HS-27A (cell line): Measurements from ENCODE around the gene FBXW4.
"Not testable (repeated sequence)": the region's sequence is repeated elsewhere in the genome, so short reads cannot be mapped to it uniquely, and the experiment has no call there.

Experiments
- DNase-seq: peaks from one replicate; pipeline ENCODE4 v3.0.0-alpha.2; 2012; ENCODE audit warnings: low read depth, missing footprints

FBXW4 gene

DNA sequence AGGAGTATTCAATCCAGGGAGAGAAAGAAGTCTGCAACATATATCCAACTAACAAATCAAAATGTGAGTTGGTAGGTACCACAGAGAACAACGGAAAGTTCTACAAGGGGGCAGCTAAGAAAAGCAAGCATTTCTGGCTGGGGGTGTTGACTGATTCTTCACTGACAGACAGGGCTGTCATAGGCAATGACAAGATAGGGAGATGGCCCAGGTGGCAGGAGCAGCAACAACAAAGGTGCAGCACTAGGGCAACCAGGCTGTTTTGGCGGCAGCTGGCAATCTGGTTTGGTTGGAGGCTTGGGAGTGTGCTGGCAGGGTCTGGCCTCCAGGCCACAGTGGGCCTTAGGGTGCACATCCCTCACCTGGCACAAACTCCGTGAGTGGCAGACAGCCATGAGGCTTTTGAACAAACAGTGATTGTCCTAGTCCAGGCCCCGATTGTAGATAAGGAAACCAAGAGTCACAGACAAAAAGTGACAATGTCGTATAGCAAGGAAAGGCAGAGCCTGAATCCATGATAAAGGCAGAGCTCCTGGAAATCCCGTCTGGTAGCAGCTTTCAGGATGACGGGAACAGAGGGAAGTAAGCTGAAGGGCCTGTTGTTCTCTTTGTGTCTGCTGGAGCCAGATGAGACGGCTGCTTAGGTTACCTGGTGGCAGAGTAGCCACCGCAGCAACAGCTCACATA is 78.4 kb downstream of the FBXW4 start:
- no peak for DNase-seq

DNA sequence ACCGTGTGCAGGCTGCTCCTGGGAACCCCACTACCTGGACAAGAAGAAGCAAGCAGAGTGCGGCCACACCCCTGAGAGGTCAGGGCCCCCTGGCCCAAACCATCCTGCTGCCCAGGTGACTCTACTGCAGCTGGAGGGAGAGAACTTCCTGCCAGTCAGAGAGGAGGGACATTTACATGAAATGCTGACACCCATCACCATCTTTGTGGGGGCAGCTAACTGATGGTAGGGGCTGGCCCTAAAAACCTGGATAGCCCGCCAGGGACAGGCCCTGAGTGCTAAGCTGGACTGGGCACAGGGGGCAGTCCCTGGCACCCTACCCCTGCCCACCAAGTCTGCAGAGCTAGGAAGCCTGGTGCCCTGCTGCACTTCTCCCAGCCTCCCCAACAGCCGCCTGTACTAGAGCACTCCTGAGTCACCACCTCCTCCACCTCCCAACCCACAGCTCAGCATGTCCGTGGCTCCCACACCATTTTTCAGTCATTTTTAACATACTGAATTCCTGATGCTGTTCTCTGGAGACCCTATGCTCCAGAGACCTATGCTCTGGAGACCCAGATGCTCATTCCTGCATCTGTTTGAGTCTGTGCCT is 79.3 kb downstream of the FBXW4 start:
- no peak for DNase-seq

DNA sequence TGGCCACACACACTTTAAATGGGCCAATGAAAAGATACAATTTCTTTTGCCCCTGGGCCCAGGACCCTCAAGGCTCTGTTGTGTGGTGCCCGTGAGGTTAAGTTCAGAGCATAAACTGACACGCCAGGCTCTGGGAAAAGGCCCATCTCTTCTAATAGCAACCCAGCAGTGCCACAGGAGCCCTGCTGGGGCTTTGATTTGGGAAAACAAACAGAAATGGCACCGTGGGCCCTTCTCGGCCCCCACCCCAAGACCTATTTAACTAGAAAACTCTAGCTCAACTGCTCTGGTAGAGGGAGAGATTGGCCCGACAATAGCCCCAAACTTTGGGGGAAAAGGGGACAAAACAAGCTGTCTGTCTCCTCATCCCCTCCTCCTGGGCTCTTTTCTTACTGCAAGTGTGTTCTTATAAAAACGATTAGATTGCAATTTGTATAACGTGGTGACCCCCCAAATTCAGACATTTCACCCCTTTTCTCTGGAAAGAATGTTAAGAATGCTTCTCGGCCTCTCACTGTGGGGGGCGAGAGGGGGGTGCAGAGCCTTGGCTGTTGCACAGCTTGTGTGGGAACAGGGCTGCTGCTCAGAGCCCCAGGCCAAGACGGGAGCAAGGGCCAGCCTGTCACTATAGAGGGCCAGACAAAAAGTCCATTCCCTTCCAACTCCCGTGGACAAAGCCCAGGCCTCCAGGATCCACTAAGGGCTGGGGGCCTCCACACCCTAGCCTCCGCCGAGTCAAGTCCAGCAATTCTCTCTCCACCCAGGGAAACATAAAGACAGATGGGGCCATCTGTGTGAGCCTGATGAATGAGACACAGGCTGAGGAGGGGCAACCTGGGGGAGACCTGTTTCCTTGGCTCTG is 80.1 kb downstream of the FBXW4 start:
- no peak for DNase-seq

DNA sequence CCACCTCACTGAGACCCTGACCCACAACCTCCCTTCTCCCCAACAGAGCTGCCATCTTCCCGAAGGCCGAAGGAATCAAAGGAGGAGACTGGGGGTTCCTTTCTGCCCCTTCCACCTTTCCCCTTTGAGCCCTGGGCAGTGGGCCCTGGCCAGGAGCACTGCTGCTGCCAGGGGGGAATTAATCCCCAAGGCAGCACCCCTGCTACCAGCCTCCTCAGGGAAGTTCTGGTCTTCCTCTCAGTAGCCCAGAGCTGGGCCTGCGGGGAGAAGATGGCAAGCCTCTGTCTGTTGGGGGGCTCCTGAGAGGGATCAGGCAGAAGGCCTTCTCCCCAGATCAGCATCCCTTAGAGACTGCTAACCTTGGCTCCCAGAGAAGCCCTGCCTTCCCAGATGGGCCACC is 81.3 kb downstream of the FBXW4 start:
- no peak for DNase-seq

DNA sequence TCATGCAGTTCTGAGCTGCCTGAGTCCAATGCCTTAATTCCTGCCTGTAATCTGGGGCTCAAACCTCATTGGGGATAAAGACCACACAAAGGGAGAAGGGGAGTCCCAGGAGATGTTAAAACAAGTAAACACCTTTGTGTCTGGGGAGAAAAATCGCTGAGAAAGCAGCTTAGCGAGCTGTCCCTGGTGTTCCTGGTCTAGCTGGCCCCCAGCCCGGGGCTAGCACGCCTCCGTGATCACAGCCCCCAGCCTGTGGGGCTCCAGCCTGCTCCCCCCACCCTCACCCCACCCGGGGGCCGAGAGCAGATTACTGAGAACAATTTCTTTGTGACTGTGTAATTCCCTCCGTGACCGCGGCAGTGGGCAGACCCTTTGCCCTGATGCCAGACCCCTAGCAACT is 82.1 kb downstream of the FBXW4 start:
- no peak for DNase-seq

DNA sequence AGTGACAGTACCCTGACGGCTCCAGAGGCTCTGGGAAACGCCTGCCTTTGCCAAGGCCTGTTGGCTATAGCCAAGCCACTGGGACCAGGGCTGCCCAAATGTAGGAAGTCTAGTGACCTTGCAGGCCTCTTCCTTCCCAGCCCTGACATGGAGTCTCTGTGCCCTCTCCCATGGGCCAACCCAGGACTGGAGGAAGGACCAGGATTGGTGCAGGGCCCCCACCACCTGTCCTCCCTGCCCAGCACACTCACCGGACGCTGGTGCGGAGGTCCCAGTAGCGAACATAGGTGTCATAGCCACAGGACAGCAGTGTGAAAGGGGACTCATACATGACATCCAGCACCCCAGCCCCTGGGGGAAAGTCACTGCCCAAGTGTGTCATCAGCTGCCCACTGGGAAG is 82.9 kb downstream of the FBXW4 start:
- no peak for DNase-seq

DNA sequence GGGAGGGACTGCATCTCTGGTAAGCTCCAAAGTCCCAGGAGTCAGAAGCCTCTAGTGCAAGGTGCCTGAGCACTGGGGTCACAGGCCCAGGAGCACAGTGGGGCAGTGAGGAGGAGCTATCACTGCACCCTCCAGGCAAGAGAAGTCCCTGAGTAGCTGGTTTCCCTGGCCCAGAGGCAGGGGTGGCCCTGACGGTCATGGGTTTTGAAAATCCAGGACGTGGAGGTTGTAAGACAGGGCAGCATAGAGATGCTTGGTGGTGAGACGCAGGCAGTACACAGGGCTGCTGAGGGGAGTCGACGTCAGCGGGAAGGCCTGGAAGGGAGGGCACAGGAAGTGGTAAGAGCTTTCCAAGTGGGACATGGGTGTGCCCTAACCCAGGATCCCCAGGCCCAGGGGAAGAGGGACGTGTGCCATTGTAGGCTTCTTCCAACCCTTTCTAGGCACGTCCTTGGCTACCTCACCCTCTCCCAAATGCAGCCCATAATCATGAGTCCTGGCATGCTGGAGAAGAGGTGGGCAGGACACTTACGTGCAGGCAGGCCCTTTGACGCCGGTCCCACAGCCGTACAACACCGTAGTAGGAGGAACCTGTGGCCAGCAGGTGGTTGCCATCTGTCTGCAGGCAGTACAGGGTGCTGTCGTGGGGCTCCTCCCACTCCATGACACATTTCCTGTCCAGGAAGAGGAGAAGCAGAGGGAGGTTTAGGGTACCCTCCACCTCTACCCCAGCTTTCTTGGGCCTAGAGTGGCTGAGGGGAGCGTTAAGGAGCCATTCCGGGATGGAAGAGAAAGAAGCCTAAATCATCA is 83.7 kb downstream of the FBXW4 start:
- no peak for DNase-seq

DNA sequence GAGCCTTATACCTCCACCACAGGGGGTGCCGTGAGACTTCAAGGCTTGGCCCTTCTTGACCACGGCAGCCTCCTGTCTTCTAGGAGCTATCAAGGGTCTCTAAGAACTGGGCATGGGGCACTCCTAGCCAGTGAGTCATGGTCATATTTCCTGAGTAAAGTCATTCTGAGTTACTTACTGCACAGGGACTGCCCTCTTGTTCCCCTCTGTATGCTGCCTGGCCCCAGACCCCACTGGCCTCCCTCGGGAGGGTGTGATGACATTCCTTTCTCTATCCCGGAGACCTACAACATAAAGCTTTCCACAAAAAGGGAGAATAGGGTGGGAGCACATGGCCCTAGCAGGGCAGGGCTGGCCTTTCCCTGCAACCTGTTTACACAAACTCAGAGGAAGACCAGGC is 85.5 kb downstream of the FBXW4 start:
- no peak for DNase-seq

DNA sequence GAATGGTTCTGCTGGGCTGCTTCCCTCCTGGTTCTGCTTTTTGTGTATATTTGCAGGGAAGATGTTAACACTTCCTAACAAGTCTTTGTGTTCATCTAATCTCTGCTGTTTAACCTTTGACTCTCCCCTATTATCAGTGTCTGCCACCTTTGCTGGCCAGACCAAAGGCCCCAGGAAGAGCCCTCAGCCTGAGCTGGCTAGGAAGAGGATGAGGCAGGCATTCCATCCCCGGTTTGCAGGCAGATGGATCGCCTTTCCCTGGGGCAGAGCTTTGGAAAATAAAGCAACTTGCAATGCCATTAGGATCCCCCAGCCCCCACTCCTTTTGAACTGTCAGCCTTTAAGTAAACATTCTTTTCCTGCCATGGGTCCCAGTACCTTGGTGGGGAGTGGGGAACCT is 87.8 kb downstream of the FBXW4 start:
- no peak for DNase-seq

DNA sequence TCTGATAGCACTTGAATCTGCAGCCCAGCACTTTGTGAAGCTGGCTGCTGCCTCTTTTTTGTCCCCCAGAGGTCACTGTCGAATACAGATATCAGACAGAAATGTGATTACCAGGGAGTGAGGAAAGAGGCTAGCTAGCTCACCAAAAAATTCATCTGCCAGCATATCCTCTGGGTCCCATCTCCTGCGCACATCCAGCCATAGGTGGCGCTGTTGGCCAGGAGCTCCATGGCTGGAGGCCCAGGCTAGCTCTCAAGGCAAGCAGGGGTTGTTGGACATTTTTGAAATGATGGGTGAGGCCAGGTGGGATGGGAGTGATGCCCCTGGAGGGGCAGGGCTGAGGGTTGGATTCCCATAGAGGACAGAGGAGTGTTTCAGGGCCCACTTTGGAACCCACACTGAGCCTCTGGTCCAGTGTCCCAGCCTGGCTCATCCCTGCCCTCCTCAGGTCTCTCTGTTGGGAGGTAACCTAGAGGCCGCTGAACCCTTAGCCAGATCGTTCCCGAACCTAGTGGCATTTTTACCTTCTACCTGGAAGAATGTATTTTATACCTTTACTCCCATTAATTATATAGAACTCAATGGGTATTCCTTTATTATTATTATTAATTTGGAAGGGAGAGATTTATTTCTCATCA is 92.1 kb downstream of the FBXW4 start:
- DNase-seq = no peak

DNA sequence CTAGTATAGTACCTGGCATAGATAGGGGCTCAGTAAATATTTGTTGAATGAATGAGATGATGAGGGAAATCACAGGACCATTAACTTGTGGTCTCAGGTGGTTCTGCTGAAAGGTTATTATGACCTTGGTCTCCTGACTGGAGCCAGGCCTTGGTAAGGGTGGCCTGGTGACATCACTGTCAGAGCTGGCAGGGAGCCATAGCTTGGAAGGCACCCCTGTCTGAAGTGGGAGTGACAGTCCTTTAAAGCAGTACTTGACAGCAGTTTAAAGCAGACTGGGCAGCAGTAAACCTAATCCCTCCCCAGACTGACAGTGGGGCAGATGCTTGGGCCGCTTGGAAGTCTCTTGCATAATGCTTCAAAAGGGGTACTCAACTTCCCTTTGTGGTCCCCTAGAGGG is 93.4 kb downstream of the FBXW4 start:
- DNase-seq = no peak

DNA sequence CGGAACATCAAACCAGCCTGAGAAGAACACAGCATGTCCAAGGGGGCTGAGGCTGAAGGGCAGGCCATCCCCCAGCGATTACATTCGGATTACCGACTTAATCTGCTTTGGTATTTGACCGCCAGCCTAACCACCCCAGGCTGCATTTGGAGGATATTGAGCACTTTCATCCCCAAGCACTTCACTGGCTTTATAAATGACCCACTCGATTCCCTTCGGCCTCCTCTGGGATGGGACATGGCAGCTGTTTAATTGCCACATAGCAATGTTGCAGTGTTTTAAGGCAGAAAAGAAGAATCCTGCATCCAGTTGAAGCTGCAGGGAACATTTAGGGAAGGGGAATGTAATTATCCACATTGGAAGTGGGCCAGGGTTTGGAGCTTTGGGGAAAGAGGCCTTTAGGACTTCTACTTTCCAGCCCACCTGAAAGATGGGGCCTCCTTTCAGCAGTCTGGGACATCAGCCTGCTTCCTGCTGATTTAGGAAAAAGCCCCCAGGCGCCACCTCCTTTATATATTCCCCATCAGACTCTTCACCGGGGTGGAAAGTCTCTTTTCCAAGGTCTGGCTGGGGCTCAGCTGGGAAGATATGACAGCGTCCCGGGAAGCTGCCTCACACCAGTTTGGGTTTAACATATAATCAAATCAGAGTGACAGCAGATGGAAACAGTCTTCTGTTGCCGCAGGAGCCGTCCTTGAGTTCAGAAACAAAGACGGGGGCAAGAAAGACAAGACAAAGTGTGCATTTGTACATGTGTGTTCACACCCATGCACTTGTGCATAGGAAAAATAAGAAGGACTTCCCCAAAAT is 97.7 kb downstream of the FBXW4 start:
- no peak for DNase-seq

DNA sequence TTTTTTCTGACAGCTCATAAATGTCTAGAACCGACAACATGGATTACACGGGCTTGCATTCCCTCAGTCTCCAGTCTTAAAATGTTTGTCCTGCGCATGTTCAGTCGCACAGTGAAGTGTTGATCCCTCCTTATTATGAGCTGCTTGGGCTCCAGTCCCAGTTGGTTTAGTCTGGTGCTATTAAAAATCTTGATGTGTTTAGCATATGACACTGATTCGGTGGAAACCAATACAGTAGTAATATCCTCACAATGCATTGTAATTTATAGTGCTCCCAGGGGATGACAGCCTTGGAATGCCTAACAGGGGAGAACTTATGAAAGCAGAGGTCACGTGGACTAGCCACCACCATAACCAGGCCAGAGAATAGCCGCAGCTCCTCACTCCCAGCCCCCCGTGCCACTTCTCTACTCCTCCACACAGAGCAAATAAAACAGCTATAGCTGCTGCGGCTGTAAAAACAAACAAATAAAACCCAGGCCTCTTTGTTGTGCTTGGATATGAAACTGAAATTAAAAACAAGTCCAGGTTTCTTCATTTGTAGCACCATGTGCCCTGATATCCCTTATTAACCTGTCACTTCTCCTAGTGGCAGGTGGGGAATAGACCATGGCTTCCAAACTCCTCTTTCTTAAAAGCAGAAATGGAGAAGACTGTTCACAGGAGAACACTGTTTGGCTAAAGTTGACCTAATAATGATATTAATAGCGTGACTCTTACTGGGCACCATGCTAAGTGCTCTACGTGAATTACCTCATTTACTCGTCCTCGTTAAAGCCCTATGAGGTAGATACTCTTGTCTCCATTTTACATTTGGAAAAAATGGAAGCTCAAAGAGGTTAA is 99.2 kb downstream of the FBXW4 start:
- DNase-seq = no peak

DNA sequence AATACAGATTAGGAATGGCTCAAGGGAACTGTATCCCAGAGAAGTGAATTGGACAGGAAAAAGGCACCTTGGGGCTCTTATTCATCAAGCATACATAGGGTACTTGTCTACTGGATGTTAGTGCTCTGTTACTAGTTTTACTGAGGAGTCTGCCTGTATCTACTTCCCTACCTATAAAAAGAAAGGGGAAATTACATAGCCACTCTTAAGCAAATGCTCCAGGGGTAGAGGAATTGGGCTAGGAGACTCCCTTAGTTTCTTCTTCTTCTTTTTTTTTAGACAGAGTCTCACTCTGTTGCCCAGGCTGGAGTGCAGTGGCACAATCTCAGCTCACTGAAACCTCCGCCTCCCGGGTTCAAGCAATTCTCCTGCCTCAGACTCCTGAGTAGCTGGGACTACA is 101.6 kb downstream of the FBXW4 start:
- DNase-seq = not testable (repeated sequence)

DNA sequence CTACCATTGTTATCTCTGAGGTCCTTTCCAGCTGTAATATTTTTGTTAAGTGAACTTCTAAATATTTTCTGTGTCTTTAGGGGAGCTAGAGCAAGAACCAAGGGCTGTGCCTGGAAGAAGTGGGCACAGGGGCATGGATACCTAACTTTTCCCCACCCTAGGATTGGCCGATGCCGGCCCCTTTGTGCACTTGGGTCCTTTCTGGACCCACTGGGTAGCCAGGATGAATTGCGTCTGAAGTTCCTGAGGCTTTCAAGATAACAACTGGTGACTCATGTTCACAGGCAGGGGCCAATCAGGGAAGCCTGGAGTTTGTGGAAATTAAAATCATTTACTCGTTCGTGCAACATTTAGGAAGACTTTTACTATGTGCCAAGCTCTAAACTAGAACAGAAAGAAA is 106.1 kb downstream of the FBXW4 start:
- DNase-seq = no peak

DNA sequence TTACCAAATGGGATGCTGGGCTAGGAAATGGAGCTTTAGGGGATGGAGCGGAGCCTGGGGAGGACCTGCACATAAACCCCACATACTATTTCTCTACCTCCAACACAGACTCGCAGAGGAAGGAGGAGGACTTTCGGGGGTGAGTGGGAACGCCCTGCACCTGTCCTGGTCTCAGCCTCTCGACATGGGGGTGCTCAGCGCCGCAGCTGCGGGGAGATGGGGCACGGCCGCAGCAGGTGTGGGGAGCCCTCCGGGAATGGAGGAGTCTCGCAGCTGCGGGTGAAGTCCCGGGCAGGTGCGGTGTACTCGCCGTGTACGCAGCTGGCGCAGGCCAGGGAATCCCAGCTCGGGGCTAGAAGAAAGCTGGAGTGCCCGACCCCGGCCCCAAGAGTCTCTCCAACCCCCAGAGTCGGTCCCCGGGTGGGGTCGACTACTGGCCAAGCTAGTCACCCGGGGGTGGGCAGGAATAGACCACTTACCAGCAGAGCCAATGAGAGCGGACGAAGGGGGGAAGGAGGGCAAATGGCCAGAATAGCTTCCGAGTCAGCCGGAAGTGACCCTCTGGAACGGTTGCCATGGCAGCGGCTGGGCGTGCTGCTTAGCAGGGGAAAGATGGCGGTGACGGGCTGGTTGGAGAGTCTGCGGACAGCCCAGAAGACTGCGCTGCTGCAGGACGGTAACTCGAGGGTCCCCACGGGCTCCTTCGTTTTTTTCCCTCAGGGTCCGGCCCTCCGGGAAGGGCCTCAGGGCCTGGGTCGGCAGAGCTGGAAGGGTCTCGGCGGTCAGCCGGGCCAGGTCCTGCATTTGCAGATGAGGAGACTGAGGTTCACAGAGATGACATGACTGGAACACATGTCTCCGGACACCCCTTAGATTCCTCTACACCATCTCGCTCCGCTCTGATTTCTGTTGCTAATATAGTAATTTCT is 107.0 kb downstream of the FBXW4 start, which contains the start of the genes DPCD and POLL:
Gene DPCD (plus strand): TSS at position 597 of the 929 bp plus-strand sequence. CDS start 16 bp downstream, at position 613.
Gene POLL (minus strand): TSS at position 533 of the 929 bp plus-strand sequence. CDS start 897 bp downstream, outside the sequence.
- peak; percentile 61 for DNase-seq

DNA sequence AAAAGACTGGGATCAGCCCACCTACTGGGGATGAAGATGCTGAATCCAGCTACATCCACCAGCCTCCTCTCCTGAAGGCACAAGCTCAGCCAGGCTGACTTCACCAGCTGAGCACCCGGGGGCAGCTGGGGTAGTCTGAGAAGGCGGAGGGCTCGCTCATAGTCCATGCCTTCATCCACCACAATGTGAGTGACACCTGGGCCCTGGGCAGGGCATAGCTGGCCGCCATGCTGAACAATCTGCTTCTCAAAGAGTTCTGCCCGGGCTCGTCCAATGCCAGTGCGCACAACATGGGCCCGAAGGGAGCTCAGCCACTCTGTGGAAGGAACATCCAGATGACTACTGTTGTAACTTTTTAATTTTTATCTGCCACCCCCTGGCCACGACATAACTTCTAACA is 109.1 kb downstream of the FBXW4 start:
- no peak for DNase-seq
